ENCODE data around the gene SLC38A8. TPM values are rescaled to one million over a fixed set of nuclear protein-coding genes. Genes with fewer than 3 reads are reported as not detected.

Gene SLC38A8
- total RNA-seq, 1 experiment from 2014 or later = 0.35 TPM

- TF ChIP-seq, protein P1, sequence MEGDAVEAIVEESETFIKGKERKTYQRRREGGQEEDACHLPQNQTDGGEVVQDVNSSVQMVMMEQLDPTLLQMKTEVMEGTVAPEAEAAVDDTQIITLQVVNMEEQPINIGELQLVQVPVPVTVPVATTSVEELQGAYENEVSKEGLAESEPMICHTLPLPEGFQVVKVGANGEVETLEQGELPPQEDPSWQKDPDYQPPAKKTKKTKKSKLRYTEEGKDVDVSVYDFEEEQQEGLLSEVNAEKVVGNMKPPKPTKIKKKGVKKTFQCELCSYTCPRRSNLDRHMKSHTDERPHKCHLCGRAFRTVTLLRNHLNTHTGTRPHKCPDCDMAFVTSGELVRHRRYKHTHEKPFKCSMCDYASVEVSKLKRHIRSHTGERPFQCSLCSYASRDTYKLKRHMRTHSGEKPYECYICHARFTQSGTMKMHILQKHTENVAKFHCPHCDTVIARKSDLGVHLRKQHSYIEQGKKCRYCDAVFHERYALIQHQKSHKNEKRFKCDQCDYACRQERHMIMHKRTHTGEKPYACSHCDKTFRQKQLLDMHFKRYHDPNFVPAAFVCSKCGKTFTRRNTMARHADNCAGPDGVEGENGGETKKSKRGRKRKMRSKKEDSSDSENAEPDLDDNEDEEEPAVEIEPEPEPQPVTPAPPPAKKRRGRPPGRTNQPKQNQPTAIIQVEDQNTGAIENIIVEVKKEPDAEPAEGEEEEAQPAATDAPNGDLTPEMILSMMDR (conservative IDR thresholded peaks at IDR 0.05) = no peak
- no peak overlapping the region for H3K27ac Mint-ChIP-seq
- Histone ChIP-seq H4K91ac (ENCODE audit: insufficient read length, low read depth, low read length) (no peak overlapping the region), H3K79me1 (ENCODE audit: insufficient read depth, low read depth, low read length, poor library complexity, severe bottlenecking) (no peaks in the 10 kb centered on the region), H3K4ac (ENCODE audit: low read depth, low read length) (no peak overlapping the region), H3K23ac (ENCODE audit: insufficient read length, low read depth, low read length) (no peak overlapping the region), H2BK120ac (ENCODE audit: low read depth, low read length, poor library complexity, severe bottlenecking) (no peak overlapping the region), H2BK12ac (ENCODE audit: insufficient read length, low read depth, low read length) (no peak overlapping the region), H3K56ac (ENCODE audit: insufficient read length, low read depth, low read length) (no peak overlapping the region), H2AK5ac (ENCODE audit: insufficient read length, low read length) (no peak overlapping the region), H3K18ac (ENCODE audit: insufficient read length, low read depth, low read length) (no peak overlapping the region), H3K27me3 (ENCODE audit: insufficient read depth, low read length) (peaks cover 2% of the 10 kb centered on the region; the same call in 1 of the 2 replicates), H3T11ph (ENCODE audit: low read length) (no peak overlapping the region), H3K14ac (ENCODE audit: insufficient read depth, low read length) (no peak overlapping the region), H3K23me2 (ENCODE audit: insufficient read length, low read depth, low read length, poor library complexity, severe bottlenecking) (peaks cover 6% of the 10 kb centered on the region), H3K27ac (ENCODE audit: insufficient read length, low read depth, low read length) (no peak overlapping the region), H2BK5ac (ENCODE audit: insufficient read length, low read length) (no peak overlapping the region), H3K4me2 (ENCODE audit: insufficient read depth, insufficient read length, low read length) (no peak overlapping the region), H2BK15ac (ENCODE audit: low read depth, low read length) (no peak overlapping the region), H3K9me3 (ENCODE audit: control insufficient read depth, low read depth, low read length) (no peaks in the 10 kb centered on the region), H3K4me1 (ENCODE audit: insufficient read depth, low read length) (no peaks in the 10 kb centered on the region), H4K20me1 (ENCODE audit: control insufficient read depth, insufficient read depth, insufficient read length) (peaks cover 3% of the 10 kb centered on the region), H3K79me2 (ENCODE audit: insufficient read depth, low read length) (no peaks in the 10 kb centered on the region), H2BK20ac (ENCODE audit: low read depth, low read length, poor library complexity, severe bottlenecking) (no peak overlapping the region), H4K5ac (ENCODE audit: insufficient read length, low read depth, low read length) (no peak overlapping the region), H4K8ac (replicated peaks; ENCODE audit: insufficient read length, low read depth, low read length) (no peak overlapping the region), H2AFZ (ENCODE audit: low read length) (no peak overlapping the region), H3K9ac (ENCODE audit: extremely low read depth, insufficient read length, low read length) (no peak overlapping the region)
- peaks cover 22% of the 10 kb centered on the region for H3K27me3 Mint-ChIP-seq (ENCODE audit: low read depth)
- no CpG with 5 or more reads among the region's 19 CpGs for WGBS (ENCODE audit: extremely low coverage, insufficient read length, low lambda C conversion rate)
- H3K9me3 Mint-ChIP-seq = peaks cover 2 to 3% of the 10 kb centered on the region in 2 experiments; a peak in 3 of 5 replicates
- DNase-seq = no peak
- peaks cover 0 to 8% (median 0%) of the 10 kb centered on the region in 3 experiments; a peak in 2 of 7 replicates for H3K36me3 Mint-ChIP-seq (ENCODE audit: insufficient read depth in 1 of 3, low read depth in 3 of 3)
- H3K4me3 Mint-ChIP-seq = no peak overlapping the region
- peaks cover 23 to 63% of the 10 kb centered on the region in 2 experiments for H3K4me1 Mint-ChIP-seq
These were observed 70.2 kb downstream of the SLC38A8 start for GRCh38 chr16:83972256-83973008.
